ENCODE measurements around the gene SPAG7. TPM values are rescaled to one million over a fixed set of nuclear protein-coding genes. Genes with fewer than 3 reads are reported as not detected.

The SPAG7 gene
- total RNA-seq, 1 experiment from 2014 or later: 49.9 TPM

GRCh38 chr17:4997302-4998026 lies 29.8 kb upstream of the SPAG7 start, which contains the start of the genes INCA1 and KIF1C:
INCA1 (minus strand) TSS chr17:4997522; CDS start chr17:4994437, 3,085 bp downstream.
KIF1C (plus strand) TSS chr17:4997950; CDS start chr17:5000247, 2,297 bp downstream.
- ChIA-PET RAD21 (ENCODE audit: low non-redundant PET in 1 of 2, low total read pairs in 2 of 2, uncharacterized antibody in 2 of 2, unreplicated experiment in 2 of 2) (interaction anchor here in 1 of 2 experiments (0.6 kb wide), 1 partner anchor 24 kb away, joined by 4 read pairs; no protein-coding TSS in a partner anchor), POLR2A (interaction anchor here (2.4 kb wide), 1 partner anchor 11 kb away, joined by 16 read pairs; the partner anchor contains the start of gene CAMTA2)
- intact Hi-C loops (cut with micrococcal nuclease): no loop called here
- TF ChIP-seq CTCF (IDR thresholded peaks at IDR 0.05 in 2 of 3, conservative IDR thresholded peaks at IDR 0.05 in 1 of 3; ENCODE audit: borderline replicate concordance in 1 of 3, insufficient read depth in 1 of 3, low read depth in 2 of 3, low read length in 2 of 3): no peak
- TF ChIP-seq CBX3 (IDR thresholded peaks at IDR 0.05; ENCODE audit: low read depth): no peak
- no peak for TF ChIP-seq TCF7L2 (IDR thresholded peaks at IDR 0.05; ENCODE audit: borderline replicate concordance, extremely low read depth, insufficient read depth, insufficient read length)
- TF ChIP-seq SRF (IDR thresholded peaks at IDR 0.05; ENCODE audit: low read depth): no peak
- no peak for TF ChIP-seq ZBTB33 (IDR thresholded peaks at IDR 0.05; ENCODE audit: extremely low read depth, insufficient replicate concordance, low read length)
- no peak for TF ChIP-seq POLR2A (IDR thresholded peaks at IDR 0.05; ENCODE audit: borderline replicate concordance, extremely low read depth, insufficient read depth, insufficient read length)
- no peak for TF ChIP-seq FOSL1 (IDR thresholded peaks at IDR 0.05; ENCODE audit: low read depth)
- no peak for TF ChIP-seq ATF3 (IDR thresholded peaks at IDR 0.05)
- no peak for TF ChIP-seq JUND (IDR thresholded peaks at IDR 0.05)
- peak; percentile 12; the same call in 1 of the 2 replicates for TF ChIP-seq SIN3A (IDR thresholded peaks at IDR 0.05; ENCODE audit: low read depth)
- TF ChIP-seq POLR2AphosphoS5 (IDR thresholded peaks at IDR 0.05; ENCODE audit: low read depth, low read length): peak; percentile 85
- TF ChIP-seq EZH2phosphoT487 (IDR thresholded peaks at IDR 0.05; ENCODE audit: borderline replicate concordance): no peak
- TF ChIP-seq YY1 (IDR thresholded peaks at IDR 0.05; ENCODE audit: extremely low read depth, insufficient replicate concordance, low read depth, low read length): no peak
- peak; percentile 62; the same call in 1 of the 2 replicates for TF ChIP-seq ZFX (IDR thresholded peaks at IDR 0.05)
- TF ChIP-seq REST (IDR thresholded peaks at IDR 0.05; ENCODE audit: low read depth): no peak
- no peak; the same call in 1 of the 2 replicates for TF ChIP-seq RAD21 (IDR thresholded peaks at IDR 0.05; ENCODE audit: low read depth)
- TF ChIP-seq ZNF274 (IDR thresholded peaks at IDR 0.05; ENCODE audit: low read depth, low read length): no peak
- TF ChIP-seq SP1 (IDR thresholded peaks at IDR 0.05; ENCODE audit: low read depth): peak; percentile 80
- no peak for TF ChIP-seq EZH2 (IDR thresholded peaks at IDR 0.05)
- TF ChIP-seq CEBPB (IDR thresholded peaks at IDR 0.05; ENCODE audit: low read depth): no peak

More at GRCh38 chr17:4997302-4998026, 29.8 kb upstream of the SPAG7 start, which contains the start of the genes INCA1 and KIF1C:
- peak; percentile 89 for ATAC-seq
- CTCF ChIA-PET: no interaction called here
- peak within 1 kb of the TSS; percentile 92 to 95 for H3K4me3 ChIP-seq (replicated peaks in 1 of 2; ENCODE audit: low read depth in 1 of 2, low read length in 2 of 2)
- DNase-seq (ENCODE audit: low read depth, low spot score): peak; percentile 72
- peaks cover 16 to 27% of the 10 kb centered on the region in 2 experiments for H3K4me1 ChIP-seq (ENCODE audit: control insufficient read depth in 1 of 2, insufficient read depth in 2 of 2, low read length in 2 of 2)
- peak within 1 kb of the TSS; percentile 99 for H3K4me2 ChIP-seq (ENCODE audit: low read length)
- H3K9me3 ChIP-seq (ENCODE audit: control insufficient read depth in 1 of 2, insufficient read depth in 1 of 2, low read depth in 1 of 2, low read length in 2 of 2): no peaks in the 10 kb centered on the region
- peaks cover 34% of the 10 kb centered on the region for H3K79me2 ChIP-seq (ENCODE audit: insufficient read depth, low read length)
- H3K27ac ChIP-seq (ENCODE audit: low read depth, low read length): peak within 1 kb of the TSS; percentile 93
- no peaks in the 10 kb centered on the region for H3K9me2 ChIP-seq (ENCODE audit: insufficient read depth)
- H3K27me3 ChIP-seq (ENCODE audit: insufficient read depth, low read length): no peaks in the 10 kb centered on the region
- H3K36me3 ChIP-seq (ENCODE audit: control insufficient read depth in 1 of 2, insufficient read depth in 2 of 2, low read length in 2 of 2): peaks cover 12 to 13% of the 10 kb centered on the region in 2 experiments
- no peak within 1 kb of the TSS for H2AFZ ChIP-seq (ENCODE audit: low read depth, low read length, poor library complexity, severe bottlenecking)
- no peaks in the 10 kb centered on the region for H4K20me1 ChIP-seq (ENCODE audit: insufficient read depth)
- peak within 1 kb of the TSS; percentile 90 for H3K9ac ChIP-seq (ENCODE audit: low read length)
- no TSS peak for BruUV-seq (replicated peaks)

Data from HCT116 (cell line).